ENCODE data around the gene EXOC6.

Gene EXOC6

DNA sequence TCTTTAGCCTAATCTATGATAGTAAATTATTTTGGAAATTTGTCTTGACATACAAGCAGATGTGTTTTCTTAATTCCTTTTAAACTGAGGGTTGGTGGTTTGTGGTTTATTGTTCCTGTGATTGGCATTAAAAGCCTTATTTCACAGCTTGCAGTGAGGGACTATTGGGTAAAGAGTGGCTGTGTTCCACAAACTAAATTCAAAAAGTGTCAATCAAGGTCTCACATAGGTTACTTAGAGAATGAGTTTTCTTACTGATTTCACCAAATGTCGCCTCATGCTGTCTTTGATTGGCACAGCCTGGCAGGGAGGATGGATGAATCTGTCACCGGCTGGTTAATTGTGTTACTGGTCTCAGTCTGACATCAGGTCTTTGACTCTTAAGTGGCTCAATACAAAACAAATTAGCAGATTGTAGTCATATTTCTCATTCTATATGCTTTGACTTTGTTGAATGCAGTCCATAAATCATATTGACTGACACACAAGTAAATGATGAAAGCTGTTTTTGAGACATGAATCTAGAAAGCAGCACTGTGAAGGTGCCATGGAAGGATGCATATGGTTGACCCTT, 145.5 kb downstream of the EXOC6 start (continued):
- TF ChIP-seq ZNF433 (tag by site-specific recombination; IDR thresholded peaks at IDR 0.05; ENCODE audit: low read depth) = no peak
- TF ChIP-seq, protein P1, sequence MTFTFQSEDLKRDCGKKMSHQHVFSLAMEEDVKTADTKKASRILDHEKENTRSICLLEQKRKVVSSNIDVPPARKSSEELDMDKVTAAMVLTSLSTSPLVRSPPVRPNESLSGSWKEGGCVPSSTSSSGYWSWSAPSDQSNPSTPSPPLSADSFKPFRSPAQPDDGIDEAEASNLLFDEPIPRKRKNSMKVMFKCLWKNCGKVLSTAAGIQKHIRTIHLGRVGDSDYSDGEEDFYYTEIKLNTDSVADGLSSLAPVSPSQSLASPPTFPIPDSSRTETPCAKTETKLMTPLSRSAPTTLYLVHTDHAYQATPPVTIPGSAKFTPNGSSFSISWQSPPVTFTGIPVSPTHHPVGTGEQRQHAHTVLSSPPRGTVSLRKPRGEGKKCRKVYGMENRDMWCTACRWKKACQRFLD (tag by site-specific recombination; IDR thresholded peaks at IDR 0.05) = no peak
- TF ChIP-seq BCL6B (tag by site-specific recombination; IDR thresholded peaks at IDR 0.05) = peak; percentile 83
- no peak for TF ChIP-seq ZBTB8A (tag by site-specific recombination; IDR thresholded peaks at IDR 0.05)
- no peak for TF ChIP-seq ZNF830 (tag by site-specific recombination; IDR thresholded peaks at IDR 0.05; ENCODE audit: low read depth)
- peak; percentile 84 for TF ChIP-seq ZNF843 (tag by site-specific recombination; IDR thresholded peaks at IDR 0.05)
- TF ChIP-seq BCL11B (tag by site-specific recombination; IDR thresholded peaks at IDR 0.05; ENCODE audit: low read depth) = peak; percentile 43; the same call in 1 of the 2 replicates
- no peak for TF ChIP-seq ZNF398 (tag by site-specific recombination; IDR thresholded peaks at IDR 0.05)
- no peak for TF ChIP-seq ZNF133 (tag by site-specific recombination; IDR thresholded peaks at IDR 0.05)
- no peak for TF ChIP-seq GLIS1 (tag by site-specific recombination; IDR thresholded peaks at IDR 0.05)
- TF ChIP-seq SP3 (tag by site-specific recombination; IDR thresholded peaks at IDR 0.05) = no peak
- TF ChIP-seq MYNN (tag by site-specific recombination; IDR thresholded peaks at IDR 0.05; ENCODE audit: borderline replicate concordance) = no peak
- no peak for TF ChIP-seq ZNF140 (tag by site-specific recombination; IDR thresholded peaks at IDR 0.05)
- TF ChIP-seq, protein P2, sequence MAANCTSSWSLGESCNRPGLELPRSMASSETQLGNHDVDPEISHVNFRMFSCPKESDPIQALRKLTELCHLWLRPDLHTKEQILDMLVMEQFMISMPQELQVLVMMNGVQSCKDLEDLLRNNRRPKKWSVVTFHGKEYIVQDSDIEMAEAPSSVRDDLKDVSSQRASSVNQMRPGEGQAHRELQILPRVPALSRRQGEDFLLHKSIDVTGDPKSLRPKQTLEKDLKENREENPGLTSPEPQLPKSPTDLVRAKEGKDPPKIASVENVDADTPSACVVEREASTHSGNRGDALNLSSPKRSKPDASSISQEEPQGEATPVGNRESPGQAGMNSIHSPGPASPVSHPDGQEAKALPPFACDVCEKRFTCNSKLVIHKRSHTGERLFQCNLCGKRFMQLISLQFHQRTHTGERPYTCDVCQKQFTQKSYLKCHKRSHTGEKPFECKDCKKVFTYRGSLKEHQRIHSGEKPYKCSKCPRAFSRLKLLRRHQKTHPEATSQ (tag by site-specific recombination; IDR thresholded peaks at IDR 0.05) = no peak
- TF ChIP-seq ZSCAN30 (tag by site-specific recombination; IDR thresholded peaks at IDR 0.05) = no peak
- 0 out of 2 replicates have a peak, but pooled peaks have one; percentile 16 for TF ChIP-seq MEIS1 (CRISPR knock-in tag; IDR thresholded peaks at IDR 0.05; ENCODE audit: borderline replicate concordance)
- no peak for TF ChIP-seq ZNF23 (tag by site-specific recombination; IDR thresholded peaks at IDR 0.05; ENCODE audit: borderline replicate concordance)
- TF ChIP-seq ZNF214 (tag by site-specific recombination; IDR thresholded peaks at IDR 0.05; ENCODE audit: borderline replicate concordance) = no peak
- TF ChIP-seq ZNF664 (tag by site-specific recombination; IDR thresholded peaks at IDR 0.05) = no peak
- no peak for TF ChIP-seq ZBTB10 (tag by site-specific recombination; IDR thresholded peaks at IDR 0.05)
- no peak for TF ChIP-seq ZNF394 (tag by site-specific recombination; IDR thresholded peaks at IDR 0.05; ENCODE audit: borderline replicate concordance)
- TF ChIP-seq PRDM1 (tag by site-specific recombination; IDR thresholded peaks at IDR 0.05) = no peak
- no peak for TF ChIP-seq ZNF792 (tag by site-specific recombination; IDR thresholded peaks at IDR 0.05)
- TF ChIP-seq, protein P3, sequence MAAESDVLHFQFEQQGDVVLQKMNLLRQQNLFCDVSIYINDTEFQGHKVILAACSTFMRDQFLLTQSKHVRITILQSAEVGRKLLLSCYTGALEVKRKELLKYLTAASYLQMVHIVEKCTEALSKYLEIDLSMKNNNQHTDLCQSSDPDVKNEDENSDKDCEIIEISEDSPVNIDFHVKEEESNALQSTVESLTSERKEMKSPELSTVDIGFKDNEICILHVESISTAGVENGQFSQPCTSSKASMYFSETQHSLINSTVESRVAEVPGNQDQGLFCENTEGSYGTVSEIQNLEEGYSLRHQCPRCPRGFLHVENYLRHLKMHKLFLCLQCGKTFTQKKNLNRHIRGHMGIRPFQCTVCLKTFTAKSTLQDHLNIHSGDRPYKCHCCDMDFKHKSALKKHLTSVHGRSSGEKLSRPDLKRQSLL (tag by site-specific recombination; IDR thresholded peaks at IDR 0.05) = no peak
- TF ChIP-seq ZNF501 (tag by site-specific recombination; IDR thresholded peaks at IDR 0.05) = no peak
- TF ChIP-seq ZNF571 (tag by site-specific recombination; IDR thresholded peaks at IDR 0.05) = no peak
- TF ChIP-seq RBAK (tag by site-specific recombination; IDR thresholded peaks at IDR 0.05) = no peak
- no peak for TF ChIP-seq ZNF354C (tag by site-specific recombination; IDR thresholded peaks at IDR 0.05; ENCODE audit: borderline replicate concordance, low read depth)
- peak; percentile 89 for TF ChIP-seq WT1 (tag by site-specific recombination; IDR thresholded peaks at IDR 0.05)
- TF ChIP-seq ZNF660 (tag by site-specific recombination; IDR thresholded peaks at IDR 0.05) = no peak
- no peak for TF ChIP-seq ZNF423 (tag by site-specific recombination; IDR thresholded peaks at IDR 0.05)
- TF ChIP-seq ZNF350 (tag by site-specific recombination; IDR thresholded peaks at IDR 0.05) = no peak
- TF ChIP-seq SETDB1 (IDR thresholded peaks at IDR 0.05; ENCODE audit: insufficient read length, low read length) = no peak

All from HEK293 (cell line).